Neural cell (in vitro differentiated cells): Measurements from ENCODE around the gene NCR2. TPM values are rescaled to one million over a fixed set of nuclear protein-coding genes. Genes with fewer than 3 reads are reported as not detected.

ENCODE experiments used
- H2AFZ ChIP-seq: fragments of 200-600, 300-800 bp; sonication (generic), shearing (Covaris generic); 2 replicates; pipeline ENCODE4 v1.6.0; 2014; ENCODE audit warnings: low read depth, mild to moderate bottlenecking, antibody characterized with exemption, low read length, moderate library complexity
- H3F3A ChIP-seq: fragments of 200-600 bp; shearing (Covaris generic); 2 replicates; pipeline ENCODE4 v1.6.1; 2016; ENCODE audit warnings: mild to moderate bottlenecking, moderate library complexity, mixed read lengths, antibody characterized with exemption, low read length; ENCODE audit not compliant: insufficient read depth, poor library complexity, severe bottlenecking
- H3K27ac ChIP-seq: fragments of 200-600, 300-800 bp; sonication (generic), shearing (Covaris generic); 2 replicates; pipeline ENCODE4 v1.5.1; 2014; ENCODE audit warnings: mild to moderate bottlenecking, low read length, moderate library complexity
- H3K27me3 ChIP-seq: fragments of 300-800, 200-600 bp; sonication (generic), shearing (Covaris generic); 2 replicates; pipeline ENCODE4 v1.6.0; 2014; ENCODE audit warnings: mild to moderate bottlenecking, low read depth, low read length, moderate library complexity; ENCODE audit not compliant: insufficient read depth
- H3K36me3 ChIP-seq: fragments of 300-800, 200-600 bp; sonication (generic), shearing (Covaris generic); 2 replicates; pipeline ENCODE4 v1.5.1; 2014; ENCODE audit warnings: mild to moderate bottlenecking, antibody characterized with exemption, low read length, moderate library complexity; ENCODE audit not compliant: insufficient read depth
- H3K4me2 ChIP-seq: fragments of 300-800, 200-600 bp; sonication (generic), shearing (Covaris generic); 2 replicates; pipeline ENCODE4 v1.6.0; 2014; ENCODE audit warnings: mild to moderate bottlenecking, low read length
- H3K4me3 ChIP-seq: fragments of 300-800, 200-600 bp; sonication (generic), shearing (Covaris generic); 2 replicates; pipeline ENCODE4 v1.5.1; 2014; ENCODE audit warnings: mild to moderate bottlenecking, low read length, moderate library complexity
- H3K79me2 ChIP-seq: fragments of 200-600 bp; shearing (Covaris generic); replicated peaks from 2 replicates; pipeline ENCODE4 v1.6.0; 2014; ENCODE audit warnings: mild to moderate bottlenecking, low read length, moderate library complexity; ENCODE audit not compliant: insufficient read depth
- H3K9ac ChIP-seq: fragments of 300-800, 200-600 bp; sonication (generic), shearing (Covaris generic); 2 replicates; pipeline ENCODE4 v1.6.1; 2016; ENCODE audit warnings: mild to moderate bottlenecking, low read length, mixed read lengths
- H3K9me2 ChIP-seq: fragments of 200-600 bp; shearing (Covaris generic); 2 replicates; pipeline ENCODE4 v1.6.1; 2016; ENCODE audit warnings: mild to moderate bottlenecking, low read length, mixed read lengths; ENCODE audit not compliant: insufficient read depth
- H3K9me3 ChIP-seq: fragments of 200-600, 300-800 bp; sonication (generic), shearing (Covaris generic); 2 replicates; pipeline ENCODE4 v1.6.1; 2016; ENCODE audit warnings: mild to moderate bottlenecking, mixed run types, low read length, moderate library complexity, mixed read lengths
- H4K20me1 ChIP-seq: fragments of 200-600 bp; shearing (Covaris generic); 2 replicates; pipeline ENCODE4 v1.6.1; 2016; ENCODE audit warnings: mild to moderate bottlenecking, mixed run types; ENCODE audit not compliant: insufficient read depth
- EP300 ChIP-seq: fragments of 450-650 bp; conservative IDR thresholded peaks from 2 replicates; pipeline ENCODE4 v1.6.1; 2014; ENCODE audit warnings: antibody characterized with exemption, mild to moderate bottlenecking, moderate library complexity; ENCODE audit not compliant: poor library complexity, severe bottlenecking
- EZH2 ChIP-seq: fragments of 200-600, 300-800 bp; shearing (Covaris generic), sonication (generic); IDR thresholded peaks from 2 replicates; pipeline ENCODE4 v1.6.1; 2014; ENCODE audit warnings: antibody characterized with exemption, low read length, borderline replicate concordance, mild to moderate bottlenecking; ENCODE audit not compliant: insufficient read depth, poor library complexity, severe bottlenecking
- MXI1 ChIP-seq: fragments of 450-650 bp; conservative IDR thresholded peaks from 2 replicates; pipeline ENCODE4 v1.6.1; 2014; ENCODE audit warnings: antibody characterized with exemption, mild to moderate bottlenecking; ENCODE audit not compliant: poor library complexity, severe bottlenecking
- POLR2AphosphoS5 ChIP-seq: IDR thresholded peaks from 2 replicates; pipeline ENCODE4 v1.6.1; 2012
- RAD21 ChIP-seq: fragments of 450-650 bp; conservative IDR thresholded peaks from 2 replicates; pipeline ENCODE4 v1.6.1; 2014; ENCODE audit warnings: antibody characterized with exemption, mild to moderate bottlenecking, moderate library complexity
- SMC3 ChIP-seq: fragments of 450-650 bp; conservative IDR thresholded peaks from 2 replicates; pipeline ENCODE4 v1.6.1; 2014; ENCODE audit warnings: antibody characterized with exemption, mild to moderate bottlenecking, moderate library complexity; ENCODE audit not compliant: poor library complexity
- TAF1 ChIP-seq: IDR thresholded peaks from 2 replicates; pipeline ENCODE4 v1.6.1; 2012; ENCODE audit warnings: low read depth
- polyA plus RNA-seq: library from polyadenylated mRNA; depleted of rRNA; stranded (reverse); fragments of >200 nt; gene quantifications from 2 replicates; pipeline ENCODE4 v1.2.3, GENCODE V29; 2014
- TF ChIP-seq, protein P1 (sequence below): IDR thresholded peaks from 2 replicates; pipeline ENCODE4 v1.6.1; 2012; ENCODE audit warnings: borderline replicate concordance
- TF ChIP-seq, protein P2 (sequence below): fragments of 450-650 bp; IDR thresholded peaks from 2 replicates; pipeline ENCODE4 v1.5.1; 2014; ENCODE audit warnings: antibody characterized with exemption, mild to moderate bottlenecking, moderate library complexity; ENCODE audit not compliant: poor library complexity, severe bottlenecking

Gene NCR2
- polyA plus RNA-seq, 1 donor from 2014 or later: not detected

DNA sequence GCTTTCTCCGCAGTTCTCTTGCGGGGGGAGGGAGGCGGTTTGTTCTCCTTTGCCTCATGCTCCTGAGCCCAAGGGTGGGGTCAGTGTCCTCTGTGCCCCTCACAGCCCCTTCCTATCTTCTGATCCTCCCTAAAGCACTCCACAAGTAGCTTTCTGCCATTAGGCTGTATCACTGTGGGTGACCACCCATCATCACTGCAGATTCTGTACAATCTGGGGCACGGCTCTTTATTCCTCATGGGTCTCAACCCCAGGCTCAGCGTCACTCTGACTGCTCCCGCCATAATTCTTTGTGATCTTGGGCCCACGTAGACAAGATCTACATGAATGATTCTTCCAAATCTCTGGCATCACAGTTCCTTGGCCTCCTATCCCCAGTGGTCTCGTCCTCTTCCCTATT, 10.5 kb downstream of the NCR2 start:
- no peak overlapping the region for H3K4me3 ChIP-seq

GRCh38 chr6:41346441-41346840, 11.0 kb downstream of the NCR2 start:
- no peak overlapping the region for H3K9ac ChIP-seq
- H3F3A ChIP-seq: no peaks in the 10 kb centered on the region
- no peaks in the 10 kb centered on the region for H3K79me2 ChIP-seq
- no peaks in the 10 kb centered on the region for H3K9me2 ChIP-seq
- peaks cover 7% of the 10 kb centered on the region for H3K9me3 ChIP-seq
- no peak for TF ChIP-seq EP300
- no peak for TF ChIP-seq MXI1
- TF ChIP-seq, protein P1, sequence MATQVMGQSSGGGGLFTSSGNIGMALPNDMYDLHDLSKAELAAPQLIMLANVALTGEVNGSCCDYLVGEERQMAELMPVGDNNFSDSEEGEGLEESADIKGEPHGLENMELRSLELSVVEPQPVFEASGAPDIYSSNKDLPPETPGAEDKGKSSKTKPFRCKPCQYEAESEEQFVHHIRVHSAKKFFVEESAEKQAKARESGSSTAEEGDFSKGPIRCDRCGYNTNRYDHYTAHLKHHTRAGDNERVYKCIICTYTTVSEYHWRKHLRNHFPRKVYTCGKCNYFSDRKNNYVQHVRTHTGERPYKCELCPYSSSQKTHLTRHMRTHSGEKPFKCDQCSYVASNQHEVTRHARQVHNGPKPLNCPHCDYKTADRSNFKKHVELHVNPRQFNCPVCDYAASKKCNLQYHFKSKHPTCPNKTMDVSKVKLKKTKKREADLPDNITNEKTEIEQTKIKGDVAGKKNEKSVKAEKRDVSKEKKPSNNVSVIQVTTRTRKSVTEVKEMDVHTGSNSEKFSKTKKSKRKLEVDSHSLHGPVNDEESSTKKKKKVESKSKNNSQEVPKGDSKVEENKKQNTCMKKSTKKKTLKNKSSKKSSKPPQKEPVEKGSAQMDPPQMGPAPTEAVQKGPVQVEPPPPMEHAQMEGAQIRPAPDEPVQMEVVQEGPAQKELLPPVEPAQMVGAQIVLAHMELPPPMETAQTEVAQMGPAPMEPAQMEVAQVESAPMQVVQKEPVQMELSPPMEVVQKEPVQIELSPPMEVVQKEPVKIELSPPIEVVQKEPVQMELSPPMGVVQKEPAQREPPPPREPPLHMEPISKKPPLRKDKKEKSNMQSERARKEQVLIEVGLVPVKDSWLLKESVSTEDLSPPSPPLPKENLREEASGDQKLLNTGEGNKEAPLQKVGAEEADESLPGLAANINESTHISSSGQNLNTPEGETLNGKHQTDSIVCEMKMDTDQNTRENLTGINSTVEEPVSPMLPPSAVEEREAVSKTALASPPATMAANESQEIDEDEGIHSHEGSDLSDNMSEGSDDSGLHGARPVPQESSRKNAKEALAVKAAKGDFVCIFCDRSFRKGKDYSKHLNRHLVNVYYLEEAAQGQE: no peak
- TF ChIP-seq POLR2AphosphoS5: no peak
- H4K20me1 ChIP-seq: no peaks in the 10 kb centered on the region
- no peaks in the 10 kb centered on the region for H3K36me3 ChIP-seq
- H3K27me3 ChIP-seq: no peaks in the 10 kb centered on the region
- no peak overlapping the region for H3K27ac ChIP-seq
- no peak overlapping the region for H2AFZ ChIP-seq
- no peak overlapping the region for H3K4me3 ChIP-seq
- H3K4me2 ChIP-seq: no peak overlapping the region

More for the DNA sequence above, 10.5 kb downstream of the NCR2 start:
- Histone ChIP-seq H3K9me3 (peaks cover 7% of the 10 kb centered on the region), H3K9me2 (no peaks in the 10 kb centered on the region), H3K79me2 (no peaks in the 10 kb centered on the region), H2AFZ (no peak overlapping the region), H3K4me2 (no peak overlapping the region), H3K27ac (no peak overlapping the region), H3F3A (no peaks in the 10 kb centered on the region), H4K20me1 (no peaks in the 10 kb centered on the region), H3K9ac (no peak overlapping the region), H3K36me3 (no peaks in the 10 kb centered on the region), H3K27me3 (no peaks in the 10 kb centered on the region)
- no peak for TF ChIP-seq RAD21
- TF ChIP-seq, protein P1: no peak
- no peak for TF ChIP-seq EP300
- TF ChIP-seq EZH2: no peak
- no peak for TF ChIP-seq TAF1
- TF ChIP-seq POLR2AphosphoS5: no peak
- TF ChIP-seq MXI1: no peak
- no peak for TF ChIP-seq SMC3
- TF ChIP-seq, protein P2, sequence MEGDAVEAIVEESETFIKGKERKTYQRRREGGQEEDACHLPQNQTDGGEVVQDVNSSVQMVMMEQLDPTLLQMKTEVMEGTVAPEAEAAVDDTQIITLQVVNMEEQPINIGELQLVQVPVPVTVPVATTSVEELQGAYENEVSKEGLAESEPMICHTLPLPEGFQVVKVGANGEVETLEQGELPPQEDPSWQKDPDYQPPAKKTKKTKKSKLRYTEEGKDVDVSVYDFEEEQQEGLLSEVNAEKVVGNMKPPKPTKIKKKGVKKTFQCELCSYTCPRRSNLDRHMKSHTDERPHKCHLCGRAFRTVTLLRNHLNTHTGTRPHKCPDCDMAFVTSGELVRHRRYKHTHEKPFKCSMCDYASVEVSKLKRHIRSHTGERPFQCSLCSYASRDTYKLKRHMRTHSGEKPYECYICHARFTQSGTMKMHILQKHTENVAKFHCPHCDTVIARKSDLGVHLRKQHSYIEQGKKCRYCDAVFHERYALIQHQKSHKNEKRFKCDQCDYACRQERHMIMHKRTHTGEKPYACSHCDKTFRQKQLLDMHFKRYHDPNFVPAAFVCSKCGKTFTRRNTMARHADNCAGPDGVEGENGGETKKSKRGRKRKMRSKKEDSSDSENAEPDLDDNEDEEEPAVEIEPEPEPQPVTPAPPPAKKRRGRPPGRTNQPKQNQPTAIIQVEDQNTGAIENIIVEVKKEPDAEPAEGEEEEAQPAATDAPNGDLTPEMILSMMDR: no peak
